ENCODE results near the gene DOP1A. TPM values are rescaled to one million over a fixed set of nuclear protein-coding genes. Genes with fewer than 3 reads are reported as not detected.

Gene DOP1A
- total RNA-seq, 1 experiment from 2014 or later = 17.0 TPM

DNA sequence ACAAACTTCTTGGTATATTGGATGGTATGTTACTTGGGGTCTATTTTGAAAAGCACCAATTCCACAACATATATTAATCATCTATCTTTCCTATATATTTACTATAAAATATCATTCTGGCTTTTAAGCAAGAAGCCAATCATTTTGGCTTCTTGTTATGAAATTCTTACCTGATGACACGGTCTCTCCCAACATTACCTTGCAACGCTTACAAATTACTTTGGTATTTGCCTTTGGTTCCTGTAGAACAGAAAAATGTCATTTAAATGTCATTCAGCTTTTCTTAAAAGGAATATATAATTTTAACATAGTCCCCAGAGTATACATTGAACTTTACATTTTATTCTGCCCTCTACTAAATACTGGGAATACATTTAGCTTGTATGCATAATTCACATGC lies 29.2 kb upstream of the DOP1A start:
- Mint-ChIP-seq H3K9me3 (peaks cover 14 to 18% of the 10 kb centered on the region in 2 experiments), H3K36me3 (ENCODE audit: insufficient read depth in 1 of 3, low read depth in 3 of 3) (peaks cover 34 to 41% (median 36%) of the 10 kb centered on the region in 3 experiments), H3K4me1 (no peaks in the 10 kb centered on the region), H3K27me3 (ENCODE audit: low read depth) (no peaks in the 10 kb centered on the region), H3K27ac (no peak overlapping the region; a peak in 1 of 7 replicates), H3K4me3 (no peak overlapping the region)
- no peaks in the 10 kb centered on the region for H3K79me2 ChIP-seq (ENCODE audit: insufficient read depth, low read length)
- no peak overlapping the region for H3K14ac ChIP-seq (ENCODE audit: insufficient read depth, low read length)
- H2BK20ac ChIP-seq (ENCODE audit: low read depth, low read length, poor library complexity, severe bottlenecking) = no peak overlapping the region
- H3K56ac ChIP-seq (ENCODE audit: insufficient read length, low read depth, low read length) = no peak overlapping the region
- no peaks in the 10 kb centered on the region for H3K79me1 ChIP-seq (ENCODE audit: insufficient read depth, low read depth, low read length, poor library complexity, severe bottlenecking)
- WGBS (ENCODE audit: extremely low coverage, insufficient read length, low lambda C conversion rate) = no CpG with 5 or more reads among the region's 2 CpGs
- H4K20me1 ChIP-seq (ENCODE audit: control insufficient read depth, insufficient read depth, insufficient read length) = no peaks in the 10 kb centered on the region
- no peak overlapping the region for H3K4ac ChIP-seq (ENCODE audit: low read depth, low read length)
- no peak overlapping the region for H3T11ph ChIP-seq (ENCODE audit: low read length)
- H2BK15ac ChIP-seq (ENCODE audit: low read depth, low read length) = no peak overlapping the region
- no peak overlapping the region for H3K9ac ChIP-seq (ENCODE audit: extremely low read depth, insufficient read length, low read length)
- H2AFZ ChIP-seq (ENCODE audit: low read length) = no peak overlapping the region
- H3K4me2 ChIP-seq (ENCODE audit: insufficient read depth, insufficient read length, low read length) = no peak overlapping the region
- H3K18ac ChIP-seq (ENCODE audit: insufficient read length, low read depth, low read length) = no peak overlapping the region
- no peak overlapping the region for H4K5ac ChIP-seq (ENCODE audit: insufficient read length, low read depth, low read length)
- TF ChIP-seq, protein P1, sequence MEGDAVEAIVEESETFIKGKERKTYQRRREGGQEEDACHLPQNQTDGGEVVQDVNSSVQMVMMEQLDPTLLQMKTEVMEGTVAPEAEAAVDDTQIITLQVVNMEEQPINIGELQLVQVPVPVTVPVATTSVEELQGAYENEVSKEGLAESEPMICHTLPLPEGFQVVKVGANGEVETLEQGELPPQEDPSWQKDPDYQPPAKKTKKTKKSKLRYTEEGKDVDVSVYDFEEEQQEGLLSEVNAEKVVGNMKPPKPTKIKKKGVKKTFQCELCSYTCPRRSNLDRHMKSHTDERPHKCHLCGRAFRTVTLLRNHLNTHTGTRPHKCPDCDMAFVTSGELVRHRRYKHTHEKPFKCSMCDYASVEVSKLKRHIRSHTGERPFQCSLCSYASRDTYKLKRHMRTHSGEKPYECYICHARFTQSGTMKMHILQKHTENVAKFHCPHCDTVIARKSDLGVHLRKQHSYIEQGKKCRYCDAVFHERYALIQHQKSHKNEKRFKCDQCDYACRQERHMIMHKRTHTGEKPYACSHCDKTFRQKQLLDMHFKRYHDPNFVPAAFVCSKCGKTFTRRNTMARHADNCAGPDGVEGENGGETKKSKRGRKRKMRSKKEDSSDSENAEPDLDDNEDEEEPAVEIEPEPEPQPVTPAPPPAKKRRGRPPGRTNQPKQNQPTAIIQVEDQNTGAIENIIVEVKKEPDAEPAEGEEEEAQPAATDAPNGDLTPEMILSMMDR (conservative IDR thresholded peaks at IDR 0.05) = no peak
- H3K27ac ChIP-seq (ENCODE audit: insufficient read length, low read depth, low read length) = no peak overlapping the region
- no peaks in the 10 kb centered on the region for H3K27me3 ChIP-seq (ENCODE audit: insufficient read depth, low read length)
- peaks cover 7% of the 10 kb centered on the region for H3K9me3 ChIP-seq (ENCODE audit: control insufficient read depth, low read depth, low read length)
- no peak overlapping the region for H4K8ac ChIP-seq (replicated peaks; ENCODE audit: insufficient read length, low read depth, low read length)
- no peak for DNase-seq
- H3K23ac ChIP-seq (ENCODE audit: insufficient read length, low read depth, low read length) = no peak overlapping the region
- H3K23me2 ChIP-seq (ENCODE audit: insufficient read length, low read depth, low read length, poor library complexity, severe bottlenecking) = no peaks in the 10 kb centered on the region
- H2BK120ac ChIP-seq (ENCODE audit: low read depth, low read length, poor library complexity, severe bottlenecking) = no peak overlapping the region
- no peak overlapping the region for H2BK5ac ChIP-seq (ENCODE audit: insufficient read length, low read length)
- no peak overlapping the region for H2BK12ac ChIP-seq (ENCODE audit: insufficient read length, low read depth, low read length)
- no peak overlapping the region for H4K91ac ChIP-seq (ENCODE audit: insufficient read length, low read depth, low read length)
- no peaks in the 10 kb centered on the region for H3K4me1 ChIP-seq (ENCODE audit: insufficient read depth, low read length)
- H2AK5ac ChIP-seq (ENCODE audit: insufficient read length, low read length) = no peak overlapping the region

Measured in H9 (cell line).